Measurements from ENCODE around the gene ZNF22. TPM values are rescaled to one million over a fixed set of nuclear protein-coding genes. Genes with fewer than 3 reads are reported as not detected.

The ZNF22 gene
- total RNA-seq, 1 donor from 2014 or later = 17.8 TPM

- TF ChIP-seq CTCF (conservative IDR thresholded peaks at IDR 0.05; ENCODE audit: low read depth, low read length) = no peak
- H3K4me3 ChIP-seq (ENCODE audit: low read depth, low read length) = no peak overlapping the region
These were observed 7.9 kb upstream of the ZNF22 start for GRCh38 chr10:44992732-44993225.

GRCh38 chr10:44993226-44993921 lies 7.3 kb upstream of the ZNF22 start:
- H3K4me3 ChIP-seq (ENCODE audit: low read depth, low read length) = no peak overlapping the region
- no peak for DNase-seq (ENCODE audit: low read depth)
- TF ChIP-seq CTCF (conservative IDR thresholded peaks at IDR 0.05; ENCODE audit: low read depth, low read length) = no peak

More at GRCh38 chr10:44992732-44993225, 7.9 kb upstream of the ZNF22 start:
- DNase-seq (ENCODE audit: low read depth) = no peak

GRCh38 chr10:44993922-44994751 lies 6.6 kb upstream of the ZNF22 start:
- no peak overlapping the region for H3K4me3 ChIP-seq (ENCODE audit: low read depth, low read length)
- no peak for DNase-seq (ENCODE audit: low read depth)
- no peak for TF ChIP-seq CTCF (conservative IDR thresholded peaks at IDR 0.05; ENCODE audit: low read depth, low read length)

- no peak for TF ChIP-seq CTCF (conservative IDR thresholded peaks at IDR 0.05; ENCODE audit: low read depth, low read length)
- DNase-seq (ENCODE audit: low read depth) = no peak
- no peak overlapping the region for H3K4me3 ChIP-seq (ENCODE audit: low read depth, low read length)
These were observed 5.8 kb upstream of the ZNF22 start for GRCh38 chr10:44994752-44995530.

- H3K4me3 ChIP-seq (ENCODE audit: low read depth, low read length) = no peak overlapping the region
- no peak for TF ChIP-seq CTCF (conservative IDR thresholded peaks at IDR 0.05; ENCODE audit: low read depth, low read length)
- DNase-seq (ENCODE audit: low read depth) = no peak
These were observed 5.2 kb upstream of the ZNF22 start for GRCh38 chr10:44995581-44995913.

GRCh38 chr10:44995914-44996669 lies 4.6 kb upstream of the ZNF22 start:
- no peak overlapping the region for H3K4me3 ChIP-seq (ENCODE audit: low read depth, low read length)
- DNase-seq (ENCODE audit: low read depth) = peak; percentile 63
- TF ChIP-seq CTCF (conservative IDR thresholded peaks at IDR 0.05; ENCODE audit: low read depth, low read length) = no peak
